ENCODE measurements around the gene DOP1B.
"Not testable (repeated sequence)": the region's sequence is repeated elsewhere in the genome, so short reads cannot be mapped to it uniquely, and the experiment has no call there.

Gene DOP1B

GRCh38 chr21:36127250-36127904 lies 29.2 kb upstream of the DOP1B start:
- Mint-ChIP-seq H3K4me3 (no peak overlapping the region), H3K27ac (peak overlapping the region; percentile 41), H3K36me3 (no peaks in the 10 kb centered on the region), H3K4me1 (peaks cover 26% of the 10 kb centered on the region), H3K9me3 (no peaks in the 10 kb centered on the region), H3K27me3 (no peaks in the 10 kb centered on the region)

GRCh38 chr21:36127977-36128376 lies 28.6 kb upstream of the DOP1B start:
- Mint-ChIP-seq H3K27me3 (no peaks in the 10 kb centered on the region), H3K9me3 (no peaks in the 10 kb centered on the region), H3K36me3 (no peaks in the 10 kb centered on the region), H3K4me1 (peaks cover 26% of the 10 kb centered on the region), H3K27ac (no peak overlapping the region), H3K4me3 (no peak overlapping the region)

GRCh38 chr21:36129219-36129618 lies 27.4 kb upstream of the DOP1B start:
- Mint-ChIP-seq H3K9me3 (no peaks in the 10 kb centered on the region), H3K36me3 (no peaks in the 10 kb centered on the region), H3K27ac (no peak overlapping the region)

GRCh38 chr21:36130414-36130762 lies 26.2 kb upstream of the DOP1B start:
- not testable (repeated sequence) for H3K27ac Mint-ChIP-seq, H3K27me3 Mint-ChIP-seq, H3K36me3 Mint-ChIP-seq, H3K9me3 Mint-ChIP-seq
- H3K4me3 Mint-ChIP-seq: peak overlapping the region; percentile 88
- H3K4me1 Mint-ChIP-seq: peaks cover 35% of the 10 kb centered on the region

More at GRCh38 chr21:36129219-36129618, 27.4 kb upstream of the DOP1B start:
- H3K27me3 Mint-ChIP-seq: no peaks in the 10 kb centered on the region
- peak overlapping the region; percentile 62 for H3K4me3 Mint-ChIP-seq
- peaks cover 31% of the 10 kb centered on the region for H3K4me1 Mint-ChIP-seq

- H3K4me3 Mint-ChIP-seq: peak overlapping the region; percentile 88
- H3K4me1 Mint-ChIP-seq: peaks cover 33% of the 10 kb centered on the region
- not testable (repeated sequence) for H3K36me3 Mint-ChIP-seq, H3K9me3 Mint-ChIP-seq, H3K27me3 Mint-ChIP-seq, H3K27ac Mint-ChIP-seq
Observed at GRCh38 chr21:36130839-36131238, 25.8 kb upstream of the DOP1B start.

- Mint-ChIP-seq H3K4me1 (peaks cover 36% of the 10 kb centered on the region), H3K9me3 (no peaks in the 10 kb centered on the region), H3K27me3 (no peaks in the 10 kb centered on the region), H3K4me3 (no peak overlapping the region), H3K36me3 (no peaks in the 10 kb centered on the region), H3K27ac (no peak overlapping the region)
Observed at GRCh38 chr21:36132696-36133095, 23.9 kb upstream of the DOP1B start.

GRCh38 chr21:36134803-36135390 lies 21.7 kb upstream of the DOP1B start, which contains the start of gene CBR3:
CBR3 (plus strand) TSS chr21:36135079; CDS start chr21:36135193, 114 bp downstream.
- Mint-ChIP-seq H3K36me3 (no peaks in the 10 kb centered on the region), H3K27me3 (no peaks in the 10 kb centered on the region), H3K9me3 (no peaks in the 10 kb centered on the region), H3K4me1 (peaks cover 25% of the 10 kb centered on the region), H3K4me3 (peak within 1 kb of the TSS; percentile 93), H3K27ac (peak within 1 kb of the TSS; percentile 92)

GRCh38 chr21:36135391-36136102 lies 21.1 kb upstream of the DOP1B start:
- Mint-ChIP-seq H3K27ac (peak overlapping the region; percentile 79), H3K9me3 (no peaks in the 10 kb centered on the region), H3K4me3 (peak overlapping the region; percentile 93), H3K27me3 (no peaks in the 10 kb centered on the region), H3K36me3 (no peaks in the 10 kb centered on the region), H3K4me1 (peaks cover 21% of the 10 kb centered on the region)

GRCh38 chr21:36139791-36140190 lies 16.8 kb upstream of the DOP1B start:
- H3K4me1 Mint-ChIP-seq: peaks cover 19% of the 10 kb centered on the region
- H3K36me3 Mint-ChIP-seq, H3K27ac Mint-ChIP-seq, H3K27me3 Mint-ChIP-seq, H3K4me3 Mint-ChIP-seq, H3K9me3 Mint-ChIP-seq: not testable (repeated sequence)

- Mint-ChIP-seq H3K36me3 (peaks cover 4% of the 10 kb centered on the region), H3K27ac (no peak overlapping the region), H3K4me3 (no peak overlapping the region)
Observed at GRCh38 chr21:36141513-36141925, 15.1 kb upstream of the DOP1B start.

GRCh38 chr21:36144233-36144632 lies 12.4 kb upstream of the DOP1B start:
- H3K4me3 Mint-ChIP-seq, H3K36me3 Mint-ChIP-seq, H3K9me3 Mint-ChIP-seq, H3K27me3 Mint-ChIP-seq, H3K27ac Mint-ChIP-seq: not testable (repeated sequence)
- peaks cover 29% of the 10 kb centered on the region for H3K4me1 Mint-ChIP-seq

More at GRCh38 chr21:36141513-36141925, 15.1 kb upstream of the DOP1B start:
- Mint-ChIP-seq H3K4me1 (peaks cover 26% of the 10 kb centered on the region), H3K9me3 (no peaks in the 10 kb centered on the region), H3K27me3 (no peaks in the 10 kb centered on the region)

GRCh38 chr21:36145259-36145658 lies 11.4 kb upstream of the DOP1B start:
- no peak overlapping the region for H3K27ac Mint-ChIP-seq
- no peaks in the 10 kb centered on the region for H3K27me3 Mint-ChIP-seq
- H3K4me1 Mint-ChIP-seq: peaks cover 38% of the 10 kb centered on the region
- no peak overlapping the region for H3K4me3 Mint-ChIP-seq
- H3K36me3 Mint-ChIP-seq: peaks cover 4% of the 10 kb centered on the region
- no peaks in the 10 kb centered on the region for H3K9me3 Mint-ChIP-seq

- Mint-ChIP-seq H3K9me3 (no peaks in the 10 kb centered on the region), H3K27me3 (no peaks in the 10 kb centered on the region), H3K36me3 (peaks cover 1% of the 10 kb centered on the region), H3K27ac (no peak overlapping the region), H3K4me1 (peaks cover 36% of the 10 kb centered on the region), H3K4me3 (no peak overlapping the region)
Observed at GRCh38 chr21:36147911-36148310, 8.7 kb upstream of the DOP1B start.

- H3K9me3 Mint-ChIP-seq: no peaks in the 10 kb centered on the region
- peaks cover 42% of the 10 kb centered on the region for H3K4me1 Mint-ChIP-seq
Observed at GRCh38 chr21:36148886-36149285, 7.7 kb upstream of the DOP1B start.

GRCh38 chr21:36149788-36150711 lies 6.6 kb upstream of the DOP1B start:
- Mint-ChIP-seq H3K36me3 (no peaks in the 10 kb centered on the region), H3K27ac (peak overlapping the region; percentile 92), H3K4me3 (peak overlapping the region; percentile 11), H3K27me3 (no peaks in the 10 kb centered on the region), H3K9me3 (no peaks in the 10 kb centered on the region), H3K4me1 (peaks cover 44% of the 10 kb centered on the region)

More at GRCh38 chr21:36148886-36149285, 7.7 kb upstream of the DOP1B start:
- Mint-ChIP-seq H3K36me3 (peaks cover under 1% of the 10 kb centered on the region), H3K4me3 (no peak overlapping the region), H3K27me3 (no peaks in the 10 kb centered on the region), H3K27ac (no peak overlapping the region)

Measured in activated naive CD4-positive, alpha-beta T cell treated with anti-CD3 and anti-CD28 coated beads, Interleukin-2, amount 50 U/mL, for 24 hours (primary cell).